ELR (cell line): Measurements from ENCODE around the gene SPTBN1.
"Not testable (repeated sequence)": the region's sequence is repeated elsewhere in the genome, so short reads cannot be mapped to it uniquely, and the experiment has no call there.

Source experiments
- DNase-seq: peaks from one replicate; pipeline ENCODE4 v3.0.0-alpha.2; 2015; ENCODE audit warnings: low read depth

SPTBN1 gene

GRCh38 chr2:54502731-54503130 lies 46.6 kb downstream of the SPTBN1 start:
- no peak for DNase-seq

DNA sequence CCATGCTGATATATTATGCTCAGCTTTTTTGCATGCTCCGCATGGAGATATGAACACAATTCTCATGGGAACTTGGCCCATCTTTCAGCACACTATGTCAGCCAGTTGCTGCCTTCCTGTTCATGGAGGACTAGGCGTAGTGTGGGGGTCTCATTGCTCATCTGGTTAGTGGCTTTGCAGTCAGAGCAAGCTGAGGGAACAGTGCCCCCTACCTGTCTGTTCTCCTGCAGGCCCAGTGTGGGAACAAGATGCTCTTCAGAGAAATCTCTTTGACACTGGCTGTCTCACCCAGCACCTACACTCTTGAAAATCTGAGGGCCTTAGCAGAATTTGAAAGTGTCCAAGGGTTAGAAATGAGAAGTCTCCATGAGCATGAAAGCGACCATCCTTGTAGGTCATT lies 47.1 kb downstream of the SPTBN1 start:
- DNase-seq: peak; percentile 43

- DNase-seq: peak; percentile 18
Observed at GRCh38 chr2:54503828-54504227, 47.7 kb downstream of the SPTBN1 start.

DNA sequence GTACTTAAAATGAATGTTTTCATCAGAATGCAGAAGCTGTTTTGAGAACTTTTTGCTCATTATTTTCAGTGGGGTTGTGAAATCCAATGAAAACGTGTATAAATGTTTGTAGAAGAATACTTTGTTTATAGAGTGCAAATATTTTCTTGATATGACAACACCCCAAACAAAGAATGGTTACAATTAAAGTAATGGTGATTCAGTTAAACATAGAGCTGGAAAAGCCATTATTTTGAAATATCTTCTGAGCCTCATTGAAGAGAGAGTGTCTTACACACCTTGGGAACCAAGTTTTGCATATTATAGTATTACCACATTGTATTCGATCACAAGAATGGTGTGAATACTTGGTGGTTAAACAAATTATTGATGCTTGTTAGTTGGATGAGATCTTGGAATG lies 48.7 kb downstream of the SPTBN1 start:
- DNase-seq: no peak

GRCh38 chr2:54508541-54508940 lies 52.4 kb downstream of the SPTBN1 start:
- DNase-seq: no peak

- DNase-seq: not testable (repeated sequence)
Observed at GRCh38 chr2:54509043-54509442, 52.9 kb downstream of the SPTBN1 start.

DNA sequence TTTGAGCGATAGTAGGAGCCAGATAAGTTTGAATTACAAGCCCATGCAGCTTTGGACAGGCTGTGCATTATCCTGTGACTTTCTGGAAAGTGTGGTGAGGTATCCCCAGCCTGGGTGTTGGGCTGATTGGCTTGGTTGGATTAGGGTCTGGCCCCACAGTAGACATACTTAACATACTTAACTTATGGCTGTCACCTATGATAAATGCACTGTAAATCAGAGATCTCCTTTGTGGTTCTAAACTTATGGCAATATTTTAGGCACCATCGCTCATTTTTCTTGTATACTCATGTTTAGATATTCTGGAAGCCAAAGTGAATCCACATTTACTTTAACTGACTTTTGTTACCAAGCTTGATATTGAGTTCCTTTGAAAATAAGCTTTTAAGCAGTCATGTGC lies 54.8 kb downstream of the SPTBN1 start:
- no peak for DNase-seq

DNA sequence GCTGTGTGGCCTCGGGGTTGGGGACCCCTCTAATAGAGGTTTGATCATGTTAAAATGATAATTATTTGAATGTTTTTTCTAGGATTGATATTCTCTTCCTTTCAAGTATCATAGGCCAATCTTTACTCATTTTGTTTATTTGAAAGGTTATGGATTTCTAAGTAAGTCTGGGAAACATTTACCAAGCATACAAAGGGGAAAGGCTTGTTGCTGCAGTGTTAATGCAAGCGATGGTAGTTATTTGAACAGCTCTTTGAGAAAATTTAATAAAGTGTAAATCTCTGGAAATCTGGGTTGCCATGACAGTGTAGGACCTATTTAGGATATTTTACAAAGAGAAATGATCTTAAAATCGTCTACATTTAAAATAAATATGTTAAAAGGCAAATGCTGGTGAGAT lies 56.1 kb downstream of the SPTBN1 start:
- DNase-seq: no peak

GRCh38 chr2:54512663-54513362 lies 56.7 kb downstream of the SPTBN1 start:
- DNase-seq: no peak

DNA sequence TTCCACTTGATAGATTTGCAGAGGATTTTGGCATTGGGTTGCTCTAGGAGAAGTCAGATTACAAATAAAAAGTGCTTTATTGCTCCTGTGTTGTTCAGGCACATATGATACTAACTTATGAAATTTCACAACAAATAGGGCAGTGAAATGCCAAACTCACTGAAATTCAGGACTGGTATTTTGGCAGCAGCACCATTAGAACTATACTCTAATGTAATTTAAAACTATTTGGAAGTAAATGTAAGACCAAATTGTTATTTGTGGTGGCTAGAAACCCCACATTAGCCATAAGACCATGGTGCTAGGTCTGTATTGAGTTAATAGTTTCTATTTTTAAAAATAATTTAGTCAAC lies 57.2 kb downstream of the SPTBN1 start:
- no peak for DNase-seq

DNA sequence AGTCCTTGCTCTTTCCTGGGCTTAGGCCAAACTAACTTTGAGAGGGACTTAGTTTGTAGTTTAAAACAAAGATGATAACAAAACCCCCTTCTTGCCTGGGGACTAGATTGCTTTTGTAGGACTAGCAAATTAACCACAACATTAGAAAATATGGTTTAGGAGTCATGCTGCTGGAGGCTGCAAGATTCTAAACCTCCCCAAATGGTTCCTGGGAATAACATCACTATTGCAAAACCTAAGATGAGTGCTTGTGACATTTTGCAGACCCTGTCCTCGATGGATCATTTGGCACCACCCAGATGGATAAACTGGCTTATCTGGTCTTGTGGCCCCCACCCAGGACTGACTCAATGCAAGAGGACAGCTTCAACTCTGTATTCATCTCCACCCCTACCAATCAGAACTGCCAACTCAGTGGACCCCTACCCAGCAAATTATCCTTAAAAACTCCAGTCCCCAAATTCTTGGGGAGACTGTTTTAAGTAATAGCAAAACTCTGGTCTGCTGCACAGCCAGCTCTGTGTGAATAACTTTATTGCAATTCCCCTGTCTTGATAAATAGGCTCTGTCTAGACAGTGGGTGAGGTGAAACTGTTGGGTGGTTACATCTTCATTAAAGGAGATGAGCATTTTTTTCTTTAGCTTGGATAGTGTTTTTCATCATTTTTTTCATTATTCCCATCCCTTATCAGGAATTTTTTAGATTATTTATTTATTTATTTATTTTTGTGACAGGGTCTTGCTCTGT lies 58.9 kb downstream of the SPTBN1 start:
- no peak for DNase-seq

- no peak for DNase-seq
Observed at GRCh38 chr2:54516842-54517241, 60.7 kb downstream of the SPTBN1 start.

DNA sequence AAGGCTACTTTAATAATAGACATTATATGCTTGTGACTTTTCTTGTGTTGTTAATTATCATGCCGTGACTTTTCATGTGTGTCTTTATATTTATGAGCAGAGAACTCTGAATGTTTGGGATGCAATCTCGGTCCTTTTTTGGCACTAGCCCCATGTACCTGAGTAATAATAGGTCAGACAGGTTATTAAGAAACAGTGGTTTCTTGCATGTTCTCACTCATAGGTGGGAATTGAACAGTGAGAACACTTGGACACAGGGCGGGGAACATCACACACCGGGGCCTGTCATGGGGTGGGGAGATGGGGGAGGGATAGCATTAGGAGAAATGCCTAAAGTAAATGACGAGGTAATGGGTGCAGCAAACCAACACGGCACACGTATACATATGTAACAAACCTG lies 61.9 kb downstream of the SPTBN1 start:
- DNase-seq: not testable (repeated sequence)

DNA sequence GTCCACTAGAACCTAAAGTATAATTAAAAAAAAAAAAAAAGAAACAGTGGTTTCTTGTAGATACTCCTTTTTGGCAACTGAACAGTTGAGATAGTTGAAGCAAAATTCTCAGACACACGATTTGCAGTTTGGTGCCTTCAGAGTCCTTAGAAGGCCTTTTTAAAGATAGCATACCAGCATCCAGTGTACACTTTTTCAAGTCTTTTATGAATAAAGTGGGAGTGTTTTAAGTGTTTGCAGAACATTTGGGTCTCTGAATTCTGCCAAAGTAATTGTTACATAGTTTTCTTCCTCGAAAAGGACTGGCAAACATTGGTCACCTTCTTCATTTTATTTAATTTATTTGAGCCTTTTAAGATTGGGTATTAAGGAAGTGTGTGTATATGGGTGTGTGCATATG lies 62.3 kb downstream of the SPTBN1 start:
- DNase-seq: no peak

DNA sequence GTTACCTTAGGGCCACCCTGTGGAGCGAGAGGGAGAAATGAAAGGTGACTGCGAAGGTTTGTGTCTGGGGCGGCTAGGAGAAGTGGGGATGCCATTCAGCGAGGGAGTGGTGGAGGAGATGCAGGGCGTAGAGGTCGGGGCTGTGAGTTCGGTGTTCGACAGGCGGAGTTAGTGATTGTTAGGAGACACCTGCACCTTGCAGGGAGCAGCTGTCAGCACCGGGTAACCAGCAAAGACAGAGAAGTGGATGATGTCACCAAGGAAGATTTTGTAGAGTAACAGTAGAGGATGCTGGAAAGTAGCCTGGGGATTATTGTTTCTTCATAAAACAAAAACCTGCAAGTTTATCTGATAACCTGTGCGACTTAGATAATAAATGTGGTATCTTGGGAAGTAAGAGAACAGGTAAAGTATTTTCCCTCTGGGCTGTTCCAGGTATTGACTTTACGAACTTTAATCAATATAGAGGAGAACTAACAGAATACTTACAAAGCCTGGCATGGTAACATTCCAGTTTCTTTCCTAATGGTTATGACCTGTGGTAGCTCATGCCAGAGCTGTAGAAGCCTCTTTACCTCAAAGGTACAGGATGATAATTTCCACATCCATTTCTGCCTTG lies 63.8 kb downstream of the SPTBN1 start:
- peak; percentile 7 for DNase-seq

DNA sequence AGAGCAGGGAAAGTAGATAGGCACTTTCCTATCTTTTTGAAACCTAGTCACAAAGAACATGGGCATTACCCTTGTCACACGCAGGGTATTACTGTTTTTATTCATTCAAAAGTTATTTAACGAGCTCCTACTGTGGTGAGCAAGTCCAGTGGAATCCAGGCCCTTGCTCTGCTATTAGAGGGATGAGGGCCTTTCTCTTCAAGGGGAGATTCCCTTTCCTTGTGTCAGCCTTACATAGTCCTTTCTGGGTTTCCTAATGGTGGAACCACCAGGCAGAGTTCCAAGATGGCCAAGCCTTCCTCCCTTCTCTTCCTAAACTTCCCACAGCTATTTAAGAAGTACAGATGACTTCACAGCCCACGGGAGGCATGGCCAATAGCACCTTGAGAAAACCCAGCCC lies 64.6 kb downstream of the SPTBN1 start:
- peak; percentile 94 for DNase-seq

- DNase-seq: peak; percentile 73
Observed at GRCh38 chr2:54522624-54523281, 66.6 kb downstream of the SPTBN1 start.

GRCh38 chr2:54523324-54523959 lies 67.3 kb downstream of the SPTBN1 start:
- DNase-seq: peak; percentile 3

- peak; percentile 72 for DNase-seq
Observed at GRCh38 chr2:54524226-54524991, 68.3 kb downstream of the SPTBN1 start.

GRCh38 chr2:54525321-54525720 lies 69.2 kb downstream of the SPTBN1 start:
- DNase-seq: no peak

DNA sequence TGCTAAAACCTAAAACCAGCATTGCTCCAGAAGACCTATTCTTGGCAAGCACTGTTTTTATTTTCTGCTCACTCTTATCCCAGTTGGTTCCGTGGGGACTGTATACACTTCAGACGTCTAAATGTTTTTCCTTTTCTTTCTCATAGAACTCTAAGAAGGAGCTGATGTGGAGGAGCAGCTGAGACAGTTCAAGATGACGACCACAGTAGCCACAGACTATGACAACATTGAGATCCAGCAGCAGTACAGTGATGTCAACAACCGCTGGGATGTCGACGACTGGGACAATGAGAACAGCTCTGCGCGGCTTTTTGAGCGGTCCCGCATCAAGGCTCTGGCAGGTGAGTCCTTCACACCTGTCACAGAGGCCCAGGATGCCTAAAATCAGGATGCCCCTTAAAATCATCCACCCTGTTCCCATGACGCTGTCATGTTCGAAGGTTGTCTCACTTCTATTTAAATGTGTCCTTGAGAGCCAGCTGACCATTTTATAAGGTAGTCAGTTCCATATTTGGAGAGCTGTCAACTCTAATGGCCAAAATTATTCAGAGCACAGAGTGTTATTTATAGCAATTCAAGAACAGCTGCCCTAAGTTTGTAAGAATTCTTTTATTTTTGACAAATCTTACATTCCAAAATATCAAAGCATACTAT lies 70.2 kb downstream of the SPTBN1 start:
- DNase-seq: no peak
